Measurements from ENCODE around the gene COL12A1. TPM values are rescaled to one million over a fixed set of nuclear protein-coding genes. Genes with fewer than 3 reads are reported as not detected.

COL12A1 gene
- total and polyA plus RNA-seq, 9 of the 15 experiments (the other 6 are each of a cell fraction or from before 2014, with no cell fraction given): 0.11 TPM; not detected in 8

GRCh38 chr6:75243333-75244062 is 37.6 kb upstream of the COL12A1 start, which contains the start of gene COX7A2 (continued):
- TF ChIP-seq, protein P1, sequence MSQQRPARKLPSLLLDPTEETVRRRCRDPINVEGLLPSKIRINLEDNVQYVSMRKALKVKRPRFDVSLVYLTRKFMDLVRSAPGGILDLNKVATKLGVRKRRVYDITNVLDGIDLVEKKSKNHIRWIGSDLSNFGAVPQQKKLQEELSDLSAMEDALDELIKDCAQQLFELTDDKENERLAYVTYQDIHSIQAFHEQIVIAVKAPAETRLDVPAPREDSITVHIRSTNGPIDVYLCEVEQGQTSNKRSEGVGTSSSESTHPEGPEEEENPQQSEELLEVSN (IDR thresholded peaks at IDR 0.05; ENCODE audit: borderline replicate concordance in 1 of 2, extremely low read depth in 1 of 2, insufficient read depth in 1 of 2, insufficient read length in 1 of 2, low read depth in 1 of 2, low read length in 1 of 2, poor library complexity in 1 of 2, severe bottlenecking in 1 of 2): peak in 1 of 2 experiments; percentile 61
- no peak for TF ChIP-seq EZH2 (IDR thresholded peaks at IDR 0.05; ENCODE audit: borderline replicate concordance, low read depth, low read length)
- no peak for TF ChIP-seq ZNF445 (CRISPR knock-in tag; IDR thresholded peaks at IDR 0.05; ENCODE audit: low read depth)
- no peak for TF ChIP-seq PTTG1 (tag; IDR thresholded peaks at IDR 0.05; ENCODE audit: low read depth)
- no peak for TF ChIP-seq MEF2A (IDR thresholded peaks at IDR 0.05; ENCODE audit: control insufficient read depth, low read depth, low read length)
- TF ChIP-seq NR2C1 (IDR thresholded peaks at IDR 0.05): peak; percentile 94
- peak; percentile 96 for TF ChIP-seq NR2C1 (tag; IDR thresholded peaks at IDR 0.05)
- no peak for TF ChIP-seq NONO (IDR thresholded peaks at IDR 0.05; ENCODE audit: low read depth in 2 of 2, low read length in 1 of 2)
- no peak for TF ChIP-seq SRSF9 (IDR thresholded peaks at IDR 0.05; ENCODE audit: borderline replicate concordance, low read depth, low read length)
- no peak for TF ChIP-seq PCBP2 (IDR thresholded peaks at IDR 0.05; ENCODE audit: low read depth, low read length, poor library complexity, severe bottlenecking)
- no peak for TF ChIP-seq ZNF583 (CRISPR knock-in tag; IDR thresholded peaks at IDR 0.05)
- peak; percentile 98 for TF ChIP-seq SNIP1 (IDR thresholded peaks at IDR 0.05; ENCODE audit: low read depth)
- TF ChIP-seq TGIF2 (CRISPR knock-in tag; IDR thresholded peaks at IDR 0.05): no peak
- no peak for TF ChIP-seq ZBTB8A (IDR thresholded peaks at IDR 0.05; ENCODE audit: partially characterized antibody)
- no peak for TF ChIP-seq ZBTB43 (CRISPR knock-in tag; IDR thresholded peaks at IDR 0.05)
- TF ChIP-seq SMAD3 (CRISPR knock-in tag; conservative IDR thresholded peaks at IDR 0.05): no peak
- no peak for TF ChIP-seq DMBX1 (CRISPR knock-in tag; IDR thresholded peaks at IDR 0.05; ENCODE audit: borderline replicate concordance)
- no peak for TF ChIP-seq PTRF (tag; IDR thresholded peaks at IDR 0.05)
- TF ChIP-seq ZSCAN32 (CRISPR knock-in tag; IDR thresholded peaks at IDR 0.05): no peak
- no peak for TF ChIP-seq FIP1L1 (IDR thresholded peaks at IDR 0.05; ENCODE audit: low read depth, low read length, poor library complexity, severe bottlenecking)
- TF ChIP-seq ZNF589 (CRISPR knock-in tag; IDR thresholded peaks at IDR 0.05; ENCODE audit: low read depth): no peak

All from K562 (cell line).